IMR-90 (cell line): ENCODE data around the gene SEMA4D. TPM values are rescaled to one million over a fixed set of nuclear protein-coding genes. Genes with fewer than 3 reads are reported as not detected.

Experiments used
- ATAC-seq: fragments of 200-7000 bp; cut with Tn5 transposase; 2 replicates; pipeline ENCODE4 v1.9.1; 2020; ENCODE audit warnings: low read depth, mild to moderate bottlenecking, moderate library complexity
- BruUV-seq: library from RNA; stranded (reverse); fragments of 400-500 nt; replicated peaks from 2 replicates; lab custom pipeline; 2021; lab: Mats Ljungman, UMichigan
- CTCF ChIA-PET: fragments of 300-600 bp; formaldehyde crosslinking; extraction: SDS; loops from one replicate; lab custom pipeline; 2021; ENCODE audit warnings: antibody characterized with exemption; lab: Yijun Ruan, JAX
- POLR2A ChIA-PET: fragments of 300-600 bp; sonication (Branson Sonifier 250); formaldehyde crosslinking; loops from one replicate; lab custom pipeline; 2022; ENCODE audit warnings: antibody characterized with exemption; ENCODE audit not compliant: unreplicated experiment; lab: Charles Lee
- DNase-seq: peaks from one replicate; pipeline ENCODE4 v3.0.0; 2013
- H2AFZ ChIP-seq: replicated peaks from 2 replicates; pipeline ENCODE3; 2013; ENCODE audit warnings: low read length, mild to moderate bottlenecking; ENCODE audit not compliant: poor library complexity
- H2AK5ac ChIP-seq: 2 replicates; pipeline ENCODE4 v1.6.1; 2013; ENCODE audit warnings: low read depth, low read length, inconsistent platforms
- H2AK9ac ChIP-seq: replicated peaks from 2 replicates; pipeline ENCODE3; 2013; ENCODE audit warnings: mild to moderate bottlenecking, low read depth, low read length, moderate library complexity; ENCODE audit not compliant: poor library complexity
- H2BK120ac ChIP-seq: 2 replicates; pipeline ENCODE4 v1.6.1; 2013; ENCODE audit warnings: low read depth, low read length, inconsistent platforms
- H2BK15ac ChIP-seq: 3 replicates; pipeline ENCODE4 v1.6.1; 2013; ENCODE audit warnings: low read depth, low read length, inconsistent platforms
- H2BK20ac ChIP-seq: 2 replicates; pipeline ENCODE4 v1.6.1; 2013; ENCODE audit warnings: low read depth, mild to moderate bottlenecking, inconsistent platforms, low read length, moderate library complexity
- H2BK5ac ChIP-seq: 2 replicates; pipeline ENCODE4 v1.6.1; 2013; ENCODE audit warnings: mild to moderate bottlenecking, low read depth, low read length, inconsistent platforms; ENCODE audit not compliant: poor library complexity, severe bottlenecking
- H3K14ac ChIP-seq: replicated peaks from 2 replicates; pipeline ENCODE4 v1.6.1; 2013; ENCODE audit warnings: low read depth, low read length, inconsistent platforms
- H3K18ac ChIP-seq: 2 replicates; pipeline ENCODE4 v1.6.1; 2013; ENCODE audit warnings: low read depth, low read length, control low read depth
- H3K23ac ChIP-seq: 2 replicates; pipeline ENCODE4 v1.6.1; 2013; ENCODE audit warnings: low read depth, low read length, inconsistent platforms
- H3K27ac ChIP-seq: 2 replicates; pipeline ENCODE4 v1.5.1; 2013; ENCODE audit warnings: mild to moderate bottlenecking, control low read depth, low read length; ENCODE audit not compliant: insufficient read depth
- H3K27me3 ChIP-seq: 2 replicates; pipeline ENCODE4 v1.6.1; 2013; ENCODE audit warnings: low read length; ENCODE audit not compliant: control insufficient read depth, insufficient read depth
- H3K36me3 ChIP-seq: 2 replicates; pipeline ENCODE4 v1.6.1; 2013; ENCODE audit warnings: low read length, mixed read lengths; ENCODE audit not compliant: control insufficient read depth, insufficient read depth
- H3K4ac ChIP-seq: 2 replicates; pipeline ENCODE4 v1.6.1; 2013; ENCODE audit warnings: low read depth, low read length, inconsistent platforms
- H3K4me1 ChIP-seq: 2 replicates; pipeline ENCODE4 v1.6.1; 2013; ENCODE audit warnings: low read length, mixed read lengths; ENCODE audit not compliant: control insufficient read depth, insufficient read depth
- H3K4me2 ChIP-seq: 2 replicates; pipeline ENCODE4 v1.6.1; 2013; ENCODE audit warnings: low read depth, mild to moderate bottlenecking, control low read depth, low read length, moderate library complexity
- H3K4me3 ChIP-seq: 2 replicates; pipeline ENCODE4 v1.5.1; 2013; ENCODE audit warnings: low read depth, mild to moderate bottlenecking, control low read depth, low read length, moderate library complexity; ENCODE audit not compliant: insufficient read depth
- H3K56ac ChIP-seq: 2 replicates; pipeline ENCODE4 v1.6.1; 2013; ENCODE audit warnings: low read length, inconsistent platforms; ENCODE audit not compliant: insufficient read depth; ENCODE audit errors: extremely low read depth
- H3K79me1 ChIP-seq, 2 experiments: 2 replicates each; pipeline ENCODE4 v1.6.1; 2013; ENCODE audit warnings: low read length in 2 of 2, inconsistent platforms in 1 of 2, low read depth in 1 of 2
- H3K9ac ChIP-seq: 2 replicates; pipeline ENCODE4 v1.6.1; 2013; ENCODE audit warnings: low read depth, low read length, control low read depth
- H3K9me1 ChIP-seq: 2 replicates; pipeline ENCODE4 v1.6.1; 2013; ENCODE audit warnings: low read length, inconsistent platforms; ENCODE audit not compliant: insufficient read depth
- H3K9me3 ChIP-seq: 2 replicates; pipeline ENCODE4 v1.6.1; 2013; ENCODE audit warnings: low read length; ENCODE audit not compliant: control insufficient read depth, insufficient read depth
- H4K20me1 ChIP-seq: 2 replicates; pipeline ENCODE4 v1.6.1; 2013; ENCODE audit warnings: low read length, inconsistent platforms; ENCODE audit not compliant: insufficient read depth
- H4K5ac ChIP-seq: 2 replicates; pipeline ENCODE4 v1.6.1; 2013; ENCODE audit warnings: mild to moderate bottlenecking, low read depth, low read length, control low read depth
- H4K8ac ChIP-seq, 2 experiments: 2 replicates each; pipeline ENCODE4 v1.6.1; 2013; ENCODE audit warnings: low read depth in 2 of 2, low read length in 2 of 2, control low read depth in 1 of 2, inconsistent platforms in 1 of 2
- H4K91ac ChIP-seq: 2 replicates; pipeline ENCODE4 v1.6.1; 2013; ENCODE audit warnings: low read depth, low read length, inconsistent platforms; ENCODE audit not compliant: insufficient read depth
- BHLHE40 ChIP-seq: fragments of 150-350 bp; IDR thresholded peaks from 2 replicates; pipeline ENCODE4 v1.6.1; 2016; ENCODE audit warnings: mild to moderate bottlenecking, low read depth, low read length
- RCOR1 ChIP-seq: IDR thresholded peaks from 2 replicates; pipeline ENCODE4 v1.6.1; 2012; ENCODE audit warnings: mild to moderate bottlenecking, low read length, improper control_type of control experiment; ENCODE audit not compliant: insufficient replicate concordance
- RFX5 ChIP-seq: IDR thresholded peaks from 2 replicates; pipeline ENCODE4 v1.8.0; 2012; ENCODE audit warnings: low read depth, mild to moderate bottlenecking, low read length, moderate library complexity
- WGBS, 2 experiments: methylation state at CpG; one replicate each; pipeline versions ENCODE4 v1.1.5 to v1.1.7; 2013; ENCODE audit warnings: missing lambda C conversion rate in 2 of 2; ENCODE audit not compliant: insufficient read length in 1 of 2; ENCODE audit errors: extremely low coverage in 2 of 2; 5-methylcytosine and 5-hydroxymethylcytosine counted together
- dilution Hi-C: fragments of 300-500 bp; cut with HindIII; formaldehyde crosslinking; loops from one replicate; pipeline ENCODE4 v1.14.3; 2018; ENCODE audit warnings: low sequenced_read_pairs; ENCODE audit not compliant: unreplicated experiment
- in situ Hi-C: fragments of 300-500 bp; cut with MboI; formaldehyde crosslinking; loops from 3 replicates; pipeline ENCODE4 v1.14.3; 2019; ENCODE audit warnings: low sequenced_read_pairs, inconsistent platforms, mixed read lengths
- intact Hi-C: fragments of 100-400 bp; cut with micrococcal nuclease; formaldehyde crosslinking; loops from 2 replicates; pipeline ENCODE4 v1.10.0; 2022
- polyA plus RNA-seq, 3 experiments: library from polyadenylated mRNA; depleted of rRNA; stranded (reverse); fragments of >200 nt; gene quantifications; 2 replicates each; pipeline ENCODE4 v1.2.3, GENCODE V29; 2012; ENCODE audit warnings: low replicate concordance in 1 of 3
- total RNA-seq: library from RNA; depleted of rRNA; stranded (reverse); fragments of >200 nt; gene quantifications from 2 replicates; pipeline ENCODE4 v1.2.3, GENCODE V29; 2012

Gene SEMA4D
- total and polyA plus RNA-seq, 2 of the 4 experiments (the other 2 are of a cell fraction), result 0.90 to 1.5 TPM

DNA sequence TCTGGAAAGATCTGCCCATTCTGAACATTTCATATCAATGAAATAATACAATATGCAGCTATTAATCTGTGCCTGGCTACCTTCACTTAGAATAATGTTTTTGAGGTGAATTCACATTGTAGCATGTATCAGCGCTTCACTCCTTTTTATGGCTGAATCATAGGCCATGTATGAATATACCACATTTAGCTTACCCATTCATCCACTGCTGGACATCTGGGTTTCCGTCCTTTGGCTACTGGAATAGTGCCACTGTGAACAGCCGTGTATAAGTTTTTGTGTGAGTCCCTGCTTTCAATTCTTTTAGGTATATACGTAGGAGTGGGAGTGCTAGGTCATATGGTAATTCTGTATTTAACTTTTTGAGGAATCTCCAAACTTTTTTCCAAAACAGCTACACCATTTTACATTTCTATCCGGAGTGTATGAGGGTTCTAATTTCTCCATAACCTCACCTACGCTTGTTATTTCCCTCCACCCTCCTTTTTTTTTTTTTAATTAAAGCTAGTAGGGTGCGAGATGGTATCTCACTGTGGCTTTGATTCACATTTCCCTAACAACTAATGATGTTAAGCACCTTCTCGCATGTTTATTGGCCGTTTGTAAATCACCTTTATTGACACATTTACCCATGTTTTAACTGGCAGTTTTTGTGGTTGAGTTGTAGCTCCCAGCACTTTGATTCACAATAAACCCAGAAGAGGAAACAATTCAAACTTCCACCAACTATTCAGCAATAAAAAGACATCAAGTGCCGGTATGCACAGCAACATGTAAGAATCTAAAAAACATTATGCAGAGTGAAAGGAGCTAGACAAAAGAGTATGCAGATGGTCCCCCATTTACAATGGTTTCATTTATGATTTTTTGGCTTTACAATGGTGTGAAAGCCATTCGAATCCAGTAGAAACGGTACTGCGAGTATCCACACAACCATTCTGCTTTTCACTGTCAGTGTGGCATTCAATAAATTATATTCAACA lies 8.1 kb downstream of the SEMA4D start:
- no peaks in the 10 kb centered on the region for H4K20me1 ChIP-seq

More for the DNA sequence above, 8.1 kb downstream of the SEMA4D start:
- intact Hi-C loops, result no loop called here
- TF ChIP-seq RCOR1 (no peak), BHLHE40 (no peak), RFX5 (peak; percentile 79)
- Histone ChIP-seq H2AFZ (no peak overlapping the region), H4K5ac (no peak overlapping the region), H3K27me3 (no peaks in the 10 kb centered on the region), H3K14ac (no peak overlapping the region), H2BK20ac (no peak overlapping the region), H3K36me3 (no peaks in the 10 kb centered on the region), H3K4ac (no peak overlapping the region), H3K9ac (no peak overlapping the region), H3K4me3 (no peak overlapping the region), H3K4me1 (no peaks in the 10 kb centered on the region), H2AK5ac (no peak overlapping the region), H3K56ac (no peak overlapping the region), H3K4me2 (no peak overlapping the region), H4K91ac (no peak overlapping the region), H4K8ac (no peak overlapping the region), H3K27ac (no peak overlapping the region), H2BK15ac (no peak overlapping the region), H3K23ac (no peak overlapping the region), H3K79me1 (no peaks in the 10 kb centered on the region; a peak in 1 of 4 replicates), H3K9me3 (peaks cover 4% of the 10 kb centered on the region; the same call in 1 of the 2 replicates), H3K18ac (no peak overlapping the region), H2BK120ac (no peak overlapping the region), H2AK9ac (no peak overlapping the region), H3K9me1 (no peaks in the 10 kb centered on the region), H2BK5ac (no peak overlapping the region)
- in situ Hi-C loops, result no loop called here
- WGBS, 2 experiments, result no CpG with 5 or more reads among the region's 13 CpGs
- ChIA-PET CTCF (interaction anchor here (0.6 kb wide), 1 partner anchor 33 kb away, joined by 3 read pairs; no protein-coding TSS in a partner anchor), POLR2A (interaction anchor here (0.6 kb wide), 1 partner anchor 47 kb away, joined by 6 read pairs; no protein-coding TSS in a partner anchor)
- DNase-seq (no peak), ATAC-seq (no peak)
- no TSS peak for BruUV-seq
- dilution Hi-C loops, result no loop called here
